GM12878 (cell line): ENCODE measurements around the gene WSCD2. TPM values are rescaled to one million over a fixed set of nuclear protein-coding genes. Genes with fewer than 3 reads are reported as not detected.

Source experiments
- ATAC-seq: fragments of 200-7000 bp; cut with Tn5 transposase; 3 replicates; pipeline ENCODE4 v1.9.1; 2020; ENCODE audit warnings: mild to moderate bottlenecking, moderate library complexity
- BruUV-seq: library from RNA; stranded (reverse); fragments of 400-500 nt; replicated peaks from 2 replicates; lab custom pipeline; 2021; lab: Mats Ljungman, UMichigan
- CTCF ChIA-PET: fragments of 300-600 bp; sonication (Branson Sonifier 250); formaldehyde crosslinking; extraction: SDS; loops from one replicate; lab custom pipeline; 2021; ENCODE audit warnings: inconsistent platforms; lab: Yijun Ruan, JAX
- POLR2A ChIA-PET: fragments of 350-600 bp; formaldehyde crosslinking; extraction: SDS; loops from one replicate; lab custom pipeline; 2021; ENCODE audit warnings: inconsistent platforms; lab: Charles Lee
- RAD21 ChIA-PET: fragments of 300-600 bp; sonication (Branson Sonifier 250); formaldehyde crosslinking; loops from one replicate; lab custom pipeline; 2023; ENCODE audit warnings: antibody characterized with exemption; ENCODE audit not compliant: unreplicated experiment; lab: Charles Lee
- SMC1A ChIA-PET: fragments of 300-600 bp; sonication (Branson Sonifier 250); formaldehyde crosslinking; loops from one replicate; lab custom pipeline; 2023; ENCODE audit not compliant: unreplicated experiment, uncharacterized antibody; lab: Charles Lee
- DNase-seq: peaks from one replicate; pipeline ENCODE4 v3.0.0-alpha.2; 2011; ENCODE audit warnings: low read depth, low spot score
- FAIRE-seq: peaks from 3 replicates; lab custom pipeline; 2011; peaks lifted over from hg19 to GRCh38; lab: Jason Lieb, UNC
- H2AFZ ChIP-seq: 2 replicates; pipeline ENCODE4 v1.6.0; 2011; ENCODE audit warnings: low read depth, low read length, control low read depth; ENCODE audit not compliant: control insufficient read depth
- H3K27ac ChIP-seq: 2 replicates; pipeline ENCODE4 v1.5.1; 2011; ENCODE audit warnings: control low read depth; ENCODE audit not compliant: control insufficient read depth, insufficient read depth
- H3K27me3 ChIP-seq, 2 experiments: replicated peaks in 1 of 2; 2 replicates each; pipeline versions ENCODE4 v1.6.0 to v1.6.1; 2011; ENCODE audit warnings: low read length in 1 of 2; ENCODE audit not compliant: control insufficient read depth in 2 of 2, insufficient read depth in 2 of 2
- H3K36me3 ChIP-seq, 2 experiments: 2 replicates each; pipeline ENCODE4 v1.5.1; 2011; ENCODE audit warnings: low read length in 1 of 2; ENCODE audit not compliant: control insufficient read depth in 2 of 2, insufficient read depth in 2 of 2
- H3K4me1 ChIP-seq: 2 replicates; pipeline ENCODE4 v1.6.1; 2011; ENCODE audit warnings: mild to moderate bottlenecking, low read length, moderate library complexity, mixed read lengths; ENCODE audit not compliant: control insufficient read depth, insufficient read depth
- H3K4me2 ChIP-seq: 2 replicates; pipeline ENCODE4 v1.6.0; 2011; ENCODE audit warnings: control low read depth; ENCODE audit not compliant: control insufficient read depth, insufficient read depth
- H3K4me3 ChIP-seq: fragments of 200-600 bp; sonication (generic); 2 replicates; pipeline ENCODE4 v1.5.1; 2016
- H3K79me2 ChIP-seq: 2 replicates; pipeline ENCODE4 v1.6.0; 2011; ENCODE audit warnings: low read length; ENCODE audit not compliant: control insufficient read depth, insufficient read depth
- H3K9ac ChIP-seq: 2 replicates; pipeline ENCODE4 v1.8.0; 2011; ENCODE audit warnings: low read length, control low read depth, mixed read lengths; ENCODE audit not compliant: control insufficient read depth, insufficient read depth
- H3K9me3 ChIP-seq: replicated peaks from 3 replicates; pipeline ENCODE4 v1.5.1; 2011; ENCODE audit warnings: mild to moderate bottlenecking, low read length; ENCODE audit not compliant: control insufficient read depth, insufficient read depth
- H4K20me1 ChIP-seq: 2 replicates; pipeline ENCODE4 v1.6.0; 2011; ENCODE audit not compliant: control insufficient read depth, insufficient read depth
- CHD4 ChIP-seq: fragments of 200-600 bp; sonication (generic); IDR thresholded peaks from 2 replicates; pipeline ENCODE4 v1.6.1; 2016; ENCODE audit warnings: mild to moderate bottlenecking
- CREB1 ChIP-seq: IDR thresholded peaks from 2 replicates; pipeline ENCODE4 v1.6.1; 2012; ENCODE audit warnings: low read depth, mild to moderate bottlenecking, inconsistent platforms
- DPF2 ChIP-seq: fragments of 450-650 bp; IDR thresholded peaks from 2 replicates; pipeline ENCODE4 v1.6.1; 2017; ENCODE audit warnings: mild to moderate bottlenecking
- KAT2A ChIP-seq: conservative IDR thresholded peaks from 2 replicates; pipeline ENCODE4 v1.6.1; 2011; ENCODE audit warnings: low read depth, low read length; ENCODE audit not compliant: control insufficient read depth
- KDM1A ChIP-seq: fragments of 200-600 bp; sonication (generic); IDR thresholded peaks from 2 replicates; pipeline ENCODE4 v1.6.1; 2016; ENCODE audit warnings: borderline replicate concordance
- LARP7 ChIP-seq: fragments of 450-650 bp; IDR thresholded peaks from 2 replicates; pipeline ENCODE4 v1.6.1; 2017; ENCODE audit warnings: mild to moderate bottlenecking
- NFYA ChIP-seq: IDR thresholded peaks from 2 replicates; pipeline ENCODE4 v1.6.1; 2011; ENCODE audit warnings: low read depth, mild to moderate bottlenecking, low read length, improper control_type of control experiment, borderline replicate concordance
- NR2C2 ChIP-seq: IDR thresholded peaks from 2 replicates; pipeline ENCODE4 v1.6.1; 2011; ENCODE audit warnings: borderline replicate concordance, low read depth; ENCODE audit not compliant: control insufficient read depth, insufficient read length
- RBBP5 ChIP-seq: fragments of 200-600 bp; sonication (generic); conservative IDR thresholded peaks from 2 replicates; pipeline ENCODE4 v1.6.1; 2016
- RFX5 ChIP-seq: IDR thresholded peaks from 2 replicates; pipeline ENCODE4 v1.6.1; 2011; ENCODE audit warnings: low read depth, low read length, improper control_type of control experiment
- SMARCA5 ChIP-seq: fragments of 450-650 bp; IDR thresholded peaks from 2 replicates; pipeline ENCODE4 v1.6.1; 2017; ENCODE audit warnings: mild to moderate bottlenecking
- SPI1 ChIP-seq: IDR thresholded peaks from 2 replicates; pipeline ENCODE4 v1.6.1; 2011; ENCODE audit warnings: low read depth, mild to moderate bottlenecking, low read length, moderate library complexity, borderline replicate concordance; ENCODE audit not compliant: insufficient read depth
- YBX1 ChIP-seq: fragments of 450-650 bp; IDR thresholded peaks from 2 replicates; pipeline ENCODE4 v1.6.1; 2016; ENCODE audit warnings: antibody characterized with exemption
- WGBS: methylation state at CpG from one replicate; pipeline ENCODE4 v1.1.6; 2016; ENCODE audit warnings: low lambda C conversion rate; ENCODE audit not compliant: insufficient replicate concordance, insufficient coverage; ENCODE audit errors: missing lambda C conversion rate; 5-methylcytosine and 5-hydroxymethylcytosine counted together
- in situ Hi-C: fragments of 300-500 bp; cut with MboI; formaldehyde crosslinking; loops from 9 replicates; pipeline ENCODE4 v1.14.3; 2018; ENCODE audit warnings: mixed read lengths
- intact Hi-C: fragments of 100-400 bp; cut with micrococcal nuclease; formaldehyde crosslinking; loops from one replicate; pipeline ENCODE4 v1.14.2; 2022; ENCODE audit not compliant: unreplicated experiment
- polyA plus RNA-seq, 11 experiments: library from polyadenylated mRNA; depleted of rRNA in 4 of 11; unstranded in 6 of 11; stranded (reverse) in 5 of 11; fragments of >200 nt; fragmentation: Nextera tagmentation in 4 of 11; fragmentation: Illumina TruSeq in 1 of 11; extraction: Ambion mirVana in 4 of 11; extraction: Trizol in 1 of 11; gene quantifications; 1 replicate in 1 of 11; 2 replicates in 10 of 11; pipeline versions ENCODE4 v1.2.1 to v1.2.3, GENCODE V29; 2011 to 2016; ENCODE audit warnings: inconsistent platforms in 2 of 11, missing spikeins in 2 of 11, low read depth in 1 of 11
- total RNA-seq, 4 experiments: library from RNA; depleted of rRNA in 3 of 4; stranded (reverse); fragments of >200 nt in 3 of 4; fragmentation: Illumina TruSeq in 1 of 4; extraction: Trizol in 1 of 4; gene quantifications; 2 replicates each; pipeline versions ENCODE4 v1.2.1 to v1.2.3, GENCODE V29; 2013 to 2021
- TF ChIP-seq, protein P1 (sequence below): fragments of 450-650 bp; IDR thresholded peaks from 2 replicates; pipeline ENCODE4 v1.6.1; 2014; ENCODE audit warnings: mild to moderate bottlenecking

The WSCD2 gene
- total and polyA plus RNA-seq, 10 of the 15 experiments (the other 5 are each of a cell fraction or from before 2014, with no cell fraction given) = 0.41 TPM; not detected in 9

DNA sequence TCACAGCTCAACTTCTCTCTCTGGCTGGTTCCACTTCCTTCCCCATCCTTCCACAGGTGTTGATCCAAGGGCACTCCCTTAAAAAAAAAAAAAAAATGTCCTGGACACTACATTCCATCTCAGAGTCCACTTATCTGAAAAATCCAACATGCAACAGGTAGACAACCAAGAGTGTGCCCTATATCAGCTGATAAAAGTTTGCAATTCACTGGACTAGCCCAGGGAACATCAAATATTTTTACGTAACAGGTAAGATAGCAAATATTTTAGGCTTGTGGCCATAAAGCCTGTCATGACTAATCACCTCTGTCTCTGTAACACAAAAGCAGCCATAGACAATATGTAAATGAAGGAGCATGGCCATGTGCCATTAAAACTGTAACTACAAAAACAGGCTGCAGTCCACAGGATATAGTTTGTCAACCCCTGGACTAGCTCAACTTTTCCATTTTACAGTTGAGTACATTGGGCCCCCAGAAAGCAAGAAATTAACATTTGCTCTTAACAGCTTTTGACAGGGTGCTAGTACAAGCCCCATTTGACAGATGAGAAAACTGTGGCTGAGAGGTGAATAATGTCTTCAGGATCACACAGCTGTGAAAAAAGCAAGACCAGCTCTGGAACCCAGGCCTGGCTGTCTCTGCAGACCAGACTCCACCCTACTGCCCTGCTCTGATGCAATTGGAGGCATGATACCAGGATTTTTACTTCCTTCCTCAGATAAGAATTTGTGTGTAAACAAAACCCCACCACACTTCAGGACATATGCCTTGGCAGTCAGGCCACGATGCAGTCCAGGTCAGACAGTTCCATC, 141.2 kb downstream of the WSCD2 start:
- ChIA-PET SMC1A (interaction anchor here (1.1 to 2.0 kb wide), 2 partner anchors 13 to 66 kb away, joined by 3 to 5 read pairs; no protein-coding TSS in a partner anchor), POLR2A (interaction anchor here (0.7 kb wide), 1 partner anchor 91 kb away, joined by 3 read pairs; no protein-coding TSS in a partner anchor), CTCF (no interaction called here), RAD21 (interaction anchor here (0.5 to 1.2 kb wide), 2 partner anchors 50 to 496 kb away, joined by 3 to 5 read pairs; no protein-coding TSS in a partner anchor)
- no peaks in the 10 kb centered on the region; the same call in 2 of the 3 replicates for H3K9me3 ChIP-seq
- H3K27me3 ChIP-seq = peaks cover 0 to 4% of the 10 kb centered on the region in 2 experiments; a peak in 1 of 4 replicates
- intact Hi-C loops (no loop called here), in situ Hi-C loops (no loop called here)
- H3K9ac ChIP-seq = no peak overlapping the region
- H3K27ac ChIP-seq = no peak overlapping the region
- H3K4me1 ChIP-seq = peaks cover 5% of the 10 kb centered on the region; the same call in 1 of the 2 replicates
- FAIRE-seq (no peak), DNase-seq (no peak), ATAC-seq (no peak)
- H3K4me3 ChIP-seq = no peak overlapping the region
- 46% methylated on average over 2 of the region's 2 CpGs for WGBS
- no TSS peak for BruUV-seq
- H3K36me3 ChIP-seq = no peaks in the 10 kb centered on the region
- no peak for TF ChIP-seq RBBP5
- no peak for TF ChIP-seq DPF2
- no peak for TF ChIP-seq KDM1A
- no peak for TF ChIP-seq NR2C2
- no peak for TF ChIP-seq YBX1
- TF ChIP-seq CHD4 = no peak
- no peak for TF ChIP-seq NFYA
- TF ChIP-seq KAT2A = no peak
- no peak for TF ChIP-seq CREB1
- no peak for TF ChIP-seq LARP7
- no peak for TF ChIP-seq SMARCA5
- TF ChIP-seq SPI1 = no peak
- no peak for TF ChIP-seq RFX5
- TF ChIP-seq, protein P1, sequence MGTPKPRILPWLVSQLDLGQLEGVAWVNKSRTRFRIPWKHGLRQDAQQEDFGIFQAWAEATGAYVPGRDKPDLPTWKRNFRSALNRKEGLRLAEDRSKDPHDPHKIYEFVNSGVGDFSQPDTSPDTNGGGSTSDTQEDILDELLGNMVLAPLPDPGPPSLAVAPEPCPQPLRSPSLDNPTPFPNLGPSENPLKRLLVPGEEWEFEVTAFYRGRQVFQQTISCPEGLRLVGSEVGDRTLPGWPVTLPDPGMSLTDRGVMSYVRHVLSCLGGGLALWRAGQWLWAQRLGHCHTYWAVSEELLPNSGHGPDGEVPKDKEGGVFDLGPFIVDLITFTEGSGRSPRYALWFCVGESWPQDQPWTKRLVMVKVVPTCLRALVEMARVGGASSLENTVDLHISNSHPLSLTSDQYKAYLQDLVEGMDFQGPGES = no peak
- H3K79me2 ChIP-seq = no peaks in the 10 kb centered on the region
- H4K20me1 ChIP-seq = no peaks in the 10 kb centered on the region
- no peak overlapping the region for H2AFZ ChIP-seq
- no peak overlapping the region for H3K4me2 ChIP-seq
